GM12878 (cell line): Measurements from ENCODE around the gene C10orf105. TPM values are rescaled to one million over a fixed set of nuclear protein-coding genes. Genes with fewer than 3 reads are reported as not detected.

Source experiments
- ATAC-seq: fragments of 200-7000 bp; cut with Tn5 transposase; 3 replicates; pipeline ENCODE4 v1.9.1; 2020; ENCODE audit warnings: mild to moderate bottlenecking, moderate library complexity
- BruUV-seq: library from RNA; stranded (reverse); fragments of 400-500 nt; replicated peaks from 2 replicates; lab custom pipeline; 2021; lab: Mats Ljungman, UMichigan
- CTCF ChIA-PET: fragments of 300-600 bp; sonication (Branson Sonifier 250); formaldehyde crosslinking; extraction: SDS; loops from one replicate; lab custom pipeline; 2021; ENCODE audit warnings: inconsistent platforms; lab: Yijun Ruan, JAX
- POLR2A ChIA-PET: fragments of 350-600 bp; formaldehyde crosslinking; extraction: SDS; loops from one replicate; lab custom pipeline; 2021; ENCODE audit warnings: inconsistent platforms; lab: Charles Lee
- RAD21 ChIA-PET: fragments of 300-600 bp; sonication (Branson Sonifier 250); formaldehyde crosslinking; loops from one replicate; lab custom pipeline; 2023; ENCODE audit warnings: antibody characterized with exemption; ENCODE audit not compliant: unreplicated experiment; lab: Charles Lee
- SMC1A ChIA-PET: fragments of 300-600 bp; sonication (Branson Sonifier 250); formaldehyde crosslinking; loops from one replicate; lab custom pipeline; 2023; ENCODE audit not compliant: unreplicated experiment, uncharacterized antibody; lab: Charles Lee
- DNase-seq: peaks from one replicate; pipeline ENCODE4 v3.0.0-alpha.2; 2011; ENCODE audit warnings: low read depth, low spot score
- FAIRE-seq: peaks from 3 replicates; lab custom pipeline; 2011; peaks lifted over from hg19 to GRCh38; lab: Jason Lieb, UNC
- H2AFZ ChIP-seq: 2 replicates; pipeline ENCODE4 v1.6.0; 2011; ENCODE audit warnings: low read depth, low read length, control low read depth; ENCODE audit not compliant: control insufficient read depth
- H3K27ac ChIP-seq: 2 replicates; pipeline ENCODE4 v1.5.1; 2011; ENCODE audit warnings: control low read depth; ENCODE audit not compliant: control insufficient read depth, insufficient read depth
- H3K27me3 ChIP-seq, 2 experiments: replicated peaks in 1 of 2; 2 replicates each; pipeline versions ENCODE4 v1.6.0 to v1.6.1; 2011; ENCODE audit warnings: low read length in 1 of 2; ENCODE audit not compliant: control insufficient read depth in 2 of 2, insufficient read depth in 2 of 2
- H3K36me3 ChIP-seq, 2 experiments: 2 replicates each; pipeline ENCODE4 v1.5.1; 2011; ENCODE audit warnings: low read length in 1 of 2; ENCODE audit not compliant: control insufficient read depth in 2 of 2, insufficient read depth in 2 of 2
- H3K4me1 ChIP-seq: 2 replicates; pipeline ENCODE4 v1.6.1; 2011; ENCODE audit warnings: mild to moderate bottlenecking, low read length, moderate library complexity, mixed read lengths; ENCODE audit not compliant: control insufficient read depth, insufficient read depth
- H3K4me2 ChIP-seq: 2 replicates; pipeline ENCODE4 v1.6.0; 2011; ENCODE audit warnings: control low read depth; ENCODE audit not compliant: control insufficient read depth, insufficient read depth
- H3K4me3 ChIP-seq: fragments of 200-600 bp; sonication (generic); 2 replicates; pipeline ENCODE4 v1.5.1; 2016
- H3K79me2 ChIP-seq: 2 replicates; pipeline ENCODE4 v1.6.0; 2011; ENCODE audit warnings: low read length; ENCODE audit not compliant: control insufficient read depth, insufficient read depth
- H3K9ac ChIP-seq: 2 replicates; pipeline ENCODE4 v1.8.0; 2011; ENCODE audit warnings: low read length, control low read depth, mixed read lengths; ENCODE audit not compliant: control insufficient read depth, insufficient read depth
- H3K9me3 ChIP-seq: replicated peaks from 3 replicates; pipeline ENCODE4 v1.5.1; 2011; ENCODE audit warnings: mild to moderate bottlenecking, low read length; ENCODE audit not compliant: control insufficient read depth, insufficient read depth
- H4K20me1 ChIP-seq: 2 replicates; pipeline ENCODE4 v1.6.0; 2011; ENCODE audit not compliant: control insufficient read depth, insufficient read depth
- BACH1 ChIP-seq: fragments of 450-650 bp; IDR thresholded peaks from 2 replicates; pipeline ENCODE4 v1.6.1; 2017; ENCODE audit warnings: mild to moderate bottlenecking, borderline replicate concordance
- BMI1 ChIP-seq: fragments of 450-650 bp; IDR thresholded peaks from 2 replicates; pipeline ENCODE4 v1.6.1; 2016; ENCODE audit warnings: mild to moderate bottlenecking, moderate library complexity, borderline replicate concordance
- CBX3 ChIP-seq: fragments of 200-600 bp; sonication (generic); IDR thresholded peaks from 2 replicates; pipeline ENCODE4 v1.6.1; 2016; ENCODE audit warnings: low read depth, borderline replicate concordance
- GABPA ChIP-seq: IDR thresholded peaks from 2 replicates; pipeline ENCODE4 v1.6.1; 2014; ENCODE audit warnings: antibody characterized with exemption, low read depth, mild to moderate bottlenecking, inconsistent platforms
- HDAC2 ChIP-seq: fragments of 200-600 bp; sonication (generic); IDR thresholded peaks from 2 replicates; pipeline ENCODE4 v1.6.1; 2017
- JUNB ChIP-seq: IDR thresholded peaks from 2 replicates; pipeline ENCODE4 v1.6.1; 2016; ENCODE audit warnings: antibody characterized with exemption, mild to moderate bottlenecking
- MTA3 ChIP-seq: IDR thresholded peaks from 2 replicates; pipeline ENCODE4 v1.6.1; 2012; ENCODE audit warnings: low read length, inconsistent platforms, borderline replicate concordance
- POLR2AphosphoS2 ChIP-seq: IDR thresholded peaks from 2 replicates; pipeline ENCODE4 v1.6.1; 2011; ENCODE audit warnings: low read depth, mild to moderate bottlenecking, low read length, improper control_type of control experiment, moderate library complexity
- POU2F2 ChIP-seq: IDR thresholded peaks from 3 replicates; pipeline ENCODE4 v1.6.1; 2011; ENCODE audit warnings: low read depth, mild to moderate bottlenecking, low read length, borderline replicate concordance
- RFX5 ChIP-seq: IDR thresholded peaks from 2 replicates; pipeline ENCODE4 v1.6.1; 2011; ENCODE audit warnings: low read depth, low read length, improper control_type of control experiment
- STAT3 ChIP-seq: IDR thresholded peaks from 2 replicates; pipeline ENCODE4 v1.6.1; 2011; ENCODE audit warnings: low read depth, low read length, improper control_type of control experiment
- TAF1 ChIP-seq: IDR thresholded peaks from 2 replicates; pipeline ENCODE4 v1.6.1; 2011; ENCODE audit warnings: mild to moderate bottlenecking, low read depth, low read length, borderline replicate concordance
- YBX1 ChIP-seq: fragments of 450-650 bp; IDR thresholded peaks from 2 replicates; pipeline ENCODE4 v1.6.1; 2016; ENCODE audit warnings: antibody characterized with exemption
- ZBED1 ChIP-seq: IDR thresholded peaks from 2 replicates; pipeline ENCODE4 v1.6.1; 2016; ENCODE audit warnings: borderline replicate concordance
- ZNF217 ChIP-seq: fragments of 450-650 bp; IDR thresholded peaks from 2 replicates; pipeline ENCODE4 v1.6.1; 2017; ENCODE audit warnings: antibody characterized with exemption, mild to moderate bottlenecking
- WGBS: methylation state at CpG from one replicate; pipeline ENCODE4 v1.1.6; 2016; ENCODE audit warnings: low lambda C conversion rate; ENCODE audit not compliant: insufficient replicate concordance, insufficient coverage; ENCODE audit errors: missing lambda C conversion rate; 5-methylcytosine and 5-hydroxymethylcytosine counted together
- in situ Hi-C: fragments of 300-500 bp; cut with MboI; formaldehyde crosslinking; loops from 9 replicates; pipeline ENCODE4 v1.14.3; 2018; ENCODE audit warnings: mixed read lengths
- intact Hi-C: fragments of 100-400 bp; cut with micrococcal nuclease; formaldehyde crosslinking; loops from one replicate; pipeline ENCODE4 v1.14.2; 2022; ENCODE audit not compliant: unreplicated experiment
- polyA plus RNA-seq, 11 experiments: library from polyadenylated mRNA; depleted of rRNA in 4 of 11; unstranded in 6 of 11; stranded (reverse) in 5 of 11; fragments of >200 nt; fragmentation: Nextera tagmentation in 4 of 11; fragmentation: Illumina TruSeq in 1 of 11; extraction: Ambion mirVana in 4 of 11; extraction: Trizol in 1 of 11; gene quantifications; 1 replicate in 1 of 11; 2 replicates in 10 of 11; pipeline versions ENCODE4 v1.2.1 to v1.2.3, GENCODE V29; 2011 to 2016; ENCODE audit warnings: inconsistent platforms in 2 of 11, missing spikeins in 2 of 11, low read depth in 1 of 11
- total RNA-seq, 4 experiments: library from RNA; depleted of rRNA in 3 of 4; stranded (reverse); fragments of >200 nt in 3 of 4; fragmentation: Illumina TruSeq in 1 of 4; extraction: Trizol in 1 of 4; gene quantifications; 2 replicates each; pipeline versions ENCODE4 v1.2.1 to v1.2.3, GENCODE V29; 2013 to 2021
- TF ChIP-seq, protein P1 (sequence below): fragments of 450-650 bp; conservative IDR thresholded peaks from 2 replicates; pipeline ENCODE4 v1.6.1; 2017; ENCODE audit warnings: mild to moderate bottlenecking, moderate library complexity
- TF ChIP-seq, protein P2 (sequence below): IDR thresholded peaks from 2 replicates; pipeline ENCODE4 v1.6.1; 2012; ENCODE audit warnings: mild to moderate bottlenecking, low read depth, low read length

Gene C10orf105
- total and polyA plus RNA-seq, 10 of the 15 experiments (the other 5 are each of a cell fraction or from before 2014, with no cell fraction given) = 0.04 to 0.06 (median 0.05) TPM; not detected in 7

DNA sequence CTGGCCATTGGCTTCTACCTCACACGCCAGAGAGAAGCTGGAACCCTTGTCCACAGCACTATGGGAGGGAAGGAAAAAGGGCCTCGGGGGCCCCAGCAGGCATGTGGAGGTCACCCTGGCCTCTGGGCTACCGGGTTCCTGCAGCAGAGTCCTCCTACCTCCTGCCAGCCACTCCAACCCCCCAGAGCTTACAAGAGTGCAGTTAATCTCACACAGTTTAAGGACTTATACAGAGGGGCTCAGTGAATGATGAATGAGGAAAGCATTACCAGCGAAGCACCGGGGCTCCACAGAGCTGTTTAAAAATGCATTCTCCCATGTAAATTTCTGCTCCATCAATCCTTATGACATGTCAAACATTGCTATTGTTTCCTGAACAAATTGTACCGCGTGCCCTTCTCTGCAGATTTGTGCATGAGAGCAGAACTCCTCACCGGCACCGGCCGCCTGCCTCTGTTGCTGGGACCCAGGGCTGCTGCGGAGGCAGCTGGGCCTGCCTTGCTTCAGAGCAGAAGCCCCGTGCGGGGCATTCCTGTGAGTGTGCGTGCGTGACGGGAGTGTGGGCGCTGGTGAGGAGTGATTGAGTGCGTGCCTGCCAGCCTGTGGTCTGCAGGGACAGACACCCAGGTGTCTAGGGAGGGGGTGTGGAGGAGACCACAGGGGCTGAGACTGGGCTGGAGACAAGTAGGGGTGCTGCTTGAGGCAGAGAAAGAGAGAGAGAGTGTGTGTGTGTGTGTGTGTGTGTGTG, 52.8 kb downstream of the C10orf105 start (continued):
- TF ChIP-seq, protein P1, sequence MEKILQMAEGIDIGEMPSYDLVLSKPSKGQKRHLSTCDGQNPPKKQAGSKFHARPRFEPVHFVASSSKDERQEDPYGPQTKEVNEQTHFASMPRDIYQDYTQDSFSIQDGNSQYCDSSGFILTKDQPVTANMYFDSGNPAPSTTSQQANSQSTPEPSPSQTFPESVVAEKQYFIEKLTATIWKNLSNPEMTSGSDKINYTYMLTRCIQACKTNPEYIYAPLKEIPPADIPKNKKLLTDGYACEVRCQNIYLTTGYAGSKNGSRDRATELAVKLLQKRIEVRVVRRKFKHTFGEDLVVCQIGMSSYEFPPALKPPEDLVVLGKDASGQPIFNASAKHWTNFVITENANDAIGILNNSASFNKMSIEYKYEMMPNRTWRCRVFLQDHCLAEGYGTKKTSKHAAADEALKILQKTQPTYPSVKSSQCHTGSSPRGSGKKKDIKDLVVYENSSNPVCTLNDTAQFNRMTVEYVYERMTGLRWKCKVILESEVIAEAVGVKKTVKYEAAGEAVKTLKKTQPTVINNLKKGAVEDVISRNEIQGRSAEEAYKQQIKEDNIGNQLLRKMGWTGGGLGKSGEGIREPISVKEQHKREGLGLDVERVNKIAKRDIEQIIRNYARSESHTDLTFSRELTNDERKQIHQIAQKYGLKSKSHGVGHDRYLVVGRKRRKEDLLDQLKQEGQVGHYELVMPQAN = no peak
- TF ChIP-seq ZBED1 (no peak), BACH1 (no peak)

DNA sequence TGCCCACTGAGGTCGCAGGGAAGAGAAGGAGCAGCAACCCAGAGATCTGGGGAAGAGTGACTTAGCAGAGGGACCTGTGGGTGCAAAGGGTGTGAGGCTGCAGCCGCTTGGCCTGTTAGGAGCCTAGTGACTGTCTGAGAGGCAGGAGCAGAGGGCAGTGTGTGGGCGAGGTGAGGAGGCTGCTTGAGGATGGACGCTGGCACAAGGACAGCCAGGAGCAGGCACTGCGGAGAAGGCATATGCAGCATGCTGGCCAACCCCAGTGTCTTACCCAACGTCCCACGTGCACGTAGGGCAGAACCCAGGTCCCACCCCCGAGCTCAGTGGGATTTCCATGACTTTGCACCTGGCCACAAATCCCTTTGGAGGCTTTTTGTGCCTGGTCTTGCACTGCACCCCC, 54.1 kb downstream of the C10orf105 start:
- Histone ChIP-seq H3K9me3 (no peaks in the 10 kb centered on the region), H3K4me2 (no peak overlapping the region), H3K4me3 (no peak overlapping the region), H3K9ac (no peak overlapping the region), H3K27ac (no peak overlapping the region), H2AFZ (no peak overlapping the region), H3K4me1 (peaks cover 17% of the 10 kb centered on the region), H3K36me3 (no peaks in the 10 kb centered on the region), H3K27me3 (no peaks in the 10 kb centered on the region; a peak in 1 of 4 replicates), H4K20me1 (no peaks in the 10 kb centered on the region), H3K79me2 (no peaks in the 10 kb centered on the region)
- SMC1A ChIA-PET = interaction anchor here (0.8 to 1.6 kb wide), 7 partner anchors 8 to 46 kb away, joined by 3 to 12 read pairs (median 4); no protein-coding TSS in a partner anchor
- RAD21 ChIA-PET = interaction anchor here (1.0 to 1.7 kb wide), 3 partner anchors 25 to 33 kb away, joined by 3 to 8 read pairs (median 5); no protein-coding TSS in a partner anchor
- ATAC-seq (no peak), FAIRE-seq (no peak), DNase-seq (no peak)
- CTCF ChIA-PET = interaction anchor here (1.1 to 3.3 kb wide), 7 partner anchors 12 to 231 kb away, joined by 3 to 47 read pairs (median 6); partner anchors contain the start of gene VSIR
- in situ Hi-C loops (no loop called here), intact Hi-C loops (no loop called here)
- WGBS = 31% methylated on average over 9 of the region's 9 CpGs
- POLR2A ChIA-PET = interaction anchor here (1.2 to 1.4 kb wide), 2 partner anchors 33 to 41 kb away, joined by 4 read pairs; no protein-coding TSS in a partner anchor
- TF ChIP-seq HDAC2 (no peak), BMI1 (no peak), TAF1 (no peak), POU2F2 (no peak), YBX1 (no peak), JUNB (no peak), POLR2AphosphoS2 (no peak), STAT3 (no peak), RFX5 (no peak), ZNF217 (no peak), MTA3 (no peak), CBX3 (no peak), GABPA (no peak)
- TF ChIP-seq, protein P2, sequence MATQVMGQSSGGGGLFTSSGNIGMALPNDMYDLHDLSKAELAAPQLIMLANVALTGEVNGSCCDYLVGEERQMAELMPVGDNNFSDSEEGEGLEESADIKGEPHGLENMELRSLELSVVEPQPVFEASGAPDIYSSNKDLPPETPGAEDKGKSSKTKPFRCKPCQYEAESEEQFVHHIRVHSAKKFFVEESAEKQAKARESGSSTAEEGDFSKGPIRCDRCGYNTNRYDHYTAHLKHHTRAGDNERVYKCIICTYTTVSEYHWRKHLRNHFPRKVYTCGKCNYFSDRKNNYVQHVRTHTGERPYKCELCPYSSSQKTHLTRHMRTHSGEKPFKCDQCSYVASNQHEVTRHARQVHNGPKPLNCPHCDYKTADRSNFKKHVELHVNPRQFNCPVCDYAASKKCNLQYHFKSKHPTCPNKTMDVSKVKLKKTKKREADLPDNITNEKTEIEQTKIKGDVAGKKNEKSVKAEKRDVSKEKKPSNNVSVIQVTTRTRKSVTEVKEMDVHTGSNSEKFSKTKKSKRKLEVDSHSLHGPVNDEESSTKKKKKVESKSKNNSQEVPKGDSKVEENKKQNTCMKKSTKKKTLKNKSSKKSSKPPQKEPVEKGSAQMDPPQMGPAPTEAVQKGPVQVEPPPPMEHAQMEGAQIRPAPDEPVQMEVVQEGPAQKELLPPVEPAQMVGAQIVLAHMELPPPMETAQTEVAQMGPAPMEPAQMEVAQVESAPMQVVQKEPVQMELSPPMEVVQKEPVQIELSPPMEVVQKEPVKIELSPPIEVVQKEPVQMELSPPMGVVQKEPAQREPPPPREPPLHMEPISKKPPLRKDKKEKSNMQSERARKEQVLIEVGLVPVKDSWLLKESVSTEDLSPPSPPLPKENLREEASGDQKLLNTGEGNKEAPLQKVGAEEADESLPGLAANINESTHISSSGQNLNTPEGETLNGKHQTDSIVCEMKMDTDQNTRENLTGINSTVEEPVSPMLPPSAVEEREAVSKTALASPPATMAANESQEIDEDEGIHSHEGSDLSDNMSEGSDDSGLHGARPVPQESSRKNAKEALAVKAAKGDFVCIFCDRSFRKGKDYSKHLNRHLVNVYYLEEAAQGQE = no peak
- no TSS peak for BruUV-seq
